ENCODE data around the gene CYFIP1.
A peak's percentile ranks its signal among the peaks of the same experiment; 100 is the strongest.

Gene CYFIP1

DNA sequence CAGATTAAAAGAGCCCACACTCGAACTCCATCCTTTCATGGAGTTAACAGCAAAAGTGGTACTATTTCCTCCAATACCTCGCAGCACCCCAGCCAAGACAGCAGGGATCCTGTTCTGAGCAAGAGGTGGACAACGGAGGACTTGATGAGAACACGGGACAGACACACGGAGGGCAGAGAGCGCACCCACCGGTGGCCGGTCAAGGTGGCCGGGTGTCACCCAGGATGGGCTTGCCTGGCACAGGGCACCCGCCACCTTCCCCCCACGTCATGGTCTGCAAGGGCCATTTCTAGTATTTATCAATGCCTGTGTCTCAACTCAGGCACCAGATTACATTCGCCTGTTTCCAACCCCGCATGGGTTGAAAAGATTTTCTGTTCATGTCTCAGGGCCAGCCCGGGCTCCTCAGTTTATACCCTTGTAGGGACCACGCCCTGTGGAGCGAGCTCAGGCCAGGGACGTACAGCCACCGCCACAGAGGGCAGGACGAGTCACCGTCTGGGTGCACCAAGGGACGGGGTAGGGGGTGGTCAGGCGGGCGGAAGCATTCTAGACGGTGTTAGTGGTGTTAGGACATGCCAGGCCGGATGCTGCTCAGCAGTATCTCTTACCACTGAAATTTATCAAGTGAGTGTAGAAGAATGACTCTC is 64.2 kb downstream of the CYFIP1 start:
- DNase-seq: no peak

DNA sequence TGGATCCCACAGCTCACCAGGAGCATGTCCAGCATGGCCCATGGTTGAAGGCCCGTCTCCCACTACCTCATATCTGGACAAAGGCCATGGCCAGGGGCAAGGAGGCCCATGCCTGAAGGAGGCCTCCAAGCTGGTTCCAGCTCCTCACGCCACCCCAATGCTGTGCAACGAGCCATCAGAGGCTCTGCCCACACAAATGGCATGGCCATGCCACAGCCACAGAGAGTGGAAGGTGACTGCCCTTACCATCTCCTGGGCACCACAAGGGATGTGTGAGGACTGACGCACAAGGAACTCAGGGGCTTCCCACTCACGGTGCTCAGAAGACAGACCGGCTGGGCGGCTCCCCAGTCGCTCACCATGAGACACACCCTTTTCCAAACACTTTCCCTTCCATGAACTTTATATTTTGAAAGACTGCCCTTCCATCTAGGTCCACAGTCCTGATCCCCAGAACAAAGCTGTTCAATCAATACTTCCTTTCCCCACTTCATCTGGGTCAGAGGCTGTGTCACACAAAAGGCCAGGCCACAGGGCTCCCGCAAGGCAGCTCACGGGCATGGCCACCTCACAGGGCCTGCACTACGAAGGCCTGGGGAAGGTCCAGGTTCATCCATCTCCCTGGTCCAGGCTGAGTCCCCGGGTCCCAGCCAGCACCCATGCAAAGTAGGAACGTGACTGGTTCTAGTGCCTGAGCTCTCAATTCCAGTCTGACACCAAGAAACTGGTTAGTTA is 66.4 kb downstream of the CYFIP1 start:
- no peak for DNase-seq

GRCh38 chr15:22912256-22912655 is 67.9 kb downstream of the CYFIP1 start:
- DNase-seq: no peak

DNA sequence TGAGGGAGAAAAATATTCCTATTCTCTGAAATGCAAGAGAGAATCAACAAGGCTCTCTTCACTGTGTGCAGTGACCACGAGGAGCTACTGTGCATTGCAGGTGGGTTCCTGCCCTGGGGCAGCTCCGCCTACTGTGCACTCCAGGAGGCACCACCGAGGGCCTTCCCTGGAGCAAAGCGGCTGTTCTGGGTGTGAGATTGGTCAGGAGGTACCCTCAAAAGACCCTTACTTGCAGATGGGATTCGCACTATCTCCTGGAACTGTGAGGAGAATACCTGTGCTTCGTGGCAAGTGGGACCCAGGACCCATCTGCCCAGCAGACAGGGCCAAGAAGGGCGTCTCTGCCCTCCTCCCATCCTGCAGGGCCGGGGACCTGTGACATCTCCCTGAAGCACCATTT is 68.9 kb downstream of the CYFIP1 start:
- no peak for DNase-seq

GRCh38 chr15:22908830-22909229 is 71.3 kb downstream of the CYFIP1 start:
- DNase-seq: no peak

DNA sequence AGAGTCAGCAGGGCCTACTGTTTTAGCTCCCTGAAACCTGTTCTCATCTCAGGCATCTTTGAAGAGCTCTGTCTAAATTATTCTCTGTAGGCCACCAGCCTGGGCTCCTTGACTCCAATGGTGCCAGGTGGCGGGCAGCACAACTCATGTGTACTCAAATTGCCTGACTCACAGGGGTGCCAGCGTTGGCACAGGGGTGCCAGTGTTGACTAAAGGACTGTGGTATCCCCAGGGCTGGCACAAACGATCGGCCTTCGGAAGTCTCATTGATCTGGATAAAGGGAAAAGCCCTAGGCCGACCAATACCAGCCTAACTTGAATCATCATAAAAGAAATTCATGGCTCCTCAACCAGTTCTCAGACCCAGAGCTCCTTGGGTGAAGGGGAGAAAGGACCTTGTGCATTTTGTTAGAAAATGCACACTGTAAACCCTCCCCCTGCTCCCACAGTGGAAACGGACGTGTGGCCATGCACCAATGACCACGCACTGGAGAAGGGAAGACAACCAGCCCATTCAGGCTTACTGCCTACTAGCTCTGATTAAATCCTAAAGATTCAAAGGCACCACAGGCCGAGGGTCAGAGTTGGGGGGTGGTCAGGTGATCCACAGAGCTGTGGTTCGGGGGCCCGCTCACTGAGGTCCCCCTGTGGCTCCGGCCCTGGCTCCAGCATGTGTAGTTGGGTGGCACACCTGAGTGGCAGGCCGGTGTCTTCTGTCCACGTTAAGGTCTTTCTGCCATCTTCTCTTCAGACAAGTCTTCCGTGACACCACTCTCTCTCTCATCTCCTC is 72.8 kb downstream of the CYFIP1 start:
- no peak for DNase-seq

DNA sequence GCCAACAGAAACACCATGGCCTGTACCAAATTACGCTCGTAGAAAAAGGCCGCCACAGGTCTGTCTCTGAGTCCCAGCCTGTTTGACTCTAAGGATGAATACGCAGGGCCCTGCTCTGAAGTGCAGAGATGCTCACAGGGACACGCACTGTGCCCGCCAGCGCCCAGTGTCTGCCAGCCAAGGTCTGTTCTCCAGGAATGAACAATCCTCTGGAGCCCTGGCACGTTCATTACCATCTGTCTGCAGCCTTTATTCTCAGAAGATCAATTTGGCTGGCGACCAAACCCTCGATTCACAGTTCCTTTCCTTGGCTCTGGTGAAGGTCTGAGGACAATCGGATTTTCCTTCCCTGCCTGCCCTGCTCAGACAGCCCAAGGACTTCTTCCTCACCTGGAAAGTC is 75.4 kb downstream of the CYFIP1 start:
- DNase-seq: peak in 1 of 3 experiments; percentile 56

GRCh38 chr15:22903961-22904534 is 76.1 kb downstream of the CYFIP1 start:
- DNase-seq: peak; percentile 66 to 95 (median 85)

GRCh38 chr15:22903427-22903826 is 76.7 kb downstream of the CYFIP1 start:
- DNase-seq: no peak

DNA sequence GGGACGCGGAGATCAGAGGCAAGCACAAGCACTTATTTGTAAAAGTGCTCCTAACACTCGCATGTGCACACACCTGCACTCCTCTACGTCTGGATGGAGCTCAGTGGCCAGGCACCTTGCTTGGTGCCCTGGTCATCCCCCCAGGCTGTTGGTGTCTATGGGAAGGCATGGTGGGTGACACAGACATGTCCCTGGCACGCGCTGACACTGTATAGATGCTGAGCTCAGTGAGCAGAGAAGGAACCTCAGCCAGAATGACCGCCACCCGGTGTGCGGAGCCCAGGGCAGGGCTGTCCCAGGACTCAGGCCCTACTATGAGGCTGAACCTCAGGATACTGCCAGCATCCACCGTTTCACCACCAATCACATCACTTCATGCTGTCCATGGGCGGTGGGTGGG is 77.2 kb downstream of the CYFIP1 start:
- no peak for DNase-seq

DNA sequence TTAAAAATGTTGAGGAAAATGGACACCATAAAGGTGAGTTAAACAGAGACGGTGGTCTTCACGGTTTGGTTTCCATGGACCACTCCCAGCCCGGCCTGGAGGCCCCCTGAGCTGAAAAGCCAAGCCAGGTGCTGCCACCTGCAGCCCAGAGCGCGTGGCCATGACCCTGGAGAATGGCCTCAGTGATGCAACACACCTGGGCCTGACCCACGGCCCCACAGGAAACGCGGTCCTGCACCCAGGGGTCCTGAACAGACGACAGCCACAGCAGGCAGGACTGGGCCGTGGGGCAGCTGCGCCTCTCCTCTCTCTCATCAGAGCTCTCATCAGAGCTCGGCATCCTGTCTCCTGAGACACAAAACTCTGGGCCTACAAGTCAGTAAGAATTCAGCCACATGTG is 77.6 kb downstream of the CYFIP1 start:
- DNase-seq: no peak

DNA sequence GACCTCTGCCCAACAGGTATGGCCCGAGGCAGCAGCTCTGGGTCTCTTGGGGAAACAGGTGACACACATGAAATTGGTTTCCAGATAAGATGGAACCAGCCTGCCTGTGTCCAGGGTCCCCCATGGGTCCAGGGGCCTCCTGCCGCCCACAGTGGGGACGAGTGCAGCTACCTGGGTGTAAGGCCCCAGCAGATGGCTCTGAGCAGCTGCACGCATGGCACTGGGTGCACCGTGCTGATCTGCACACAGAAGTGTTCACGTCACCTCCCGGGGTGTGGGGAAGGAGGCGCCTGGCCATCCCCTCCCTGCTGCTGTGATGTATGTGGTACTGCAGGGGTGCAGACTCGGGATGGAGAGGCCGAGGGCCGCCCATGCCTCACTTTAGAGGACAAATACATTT is 78.1 kb downstream of the CYFIP1 start:
- no peak for DNase-seq

DNA sequence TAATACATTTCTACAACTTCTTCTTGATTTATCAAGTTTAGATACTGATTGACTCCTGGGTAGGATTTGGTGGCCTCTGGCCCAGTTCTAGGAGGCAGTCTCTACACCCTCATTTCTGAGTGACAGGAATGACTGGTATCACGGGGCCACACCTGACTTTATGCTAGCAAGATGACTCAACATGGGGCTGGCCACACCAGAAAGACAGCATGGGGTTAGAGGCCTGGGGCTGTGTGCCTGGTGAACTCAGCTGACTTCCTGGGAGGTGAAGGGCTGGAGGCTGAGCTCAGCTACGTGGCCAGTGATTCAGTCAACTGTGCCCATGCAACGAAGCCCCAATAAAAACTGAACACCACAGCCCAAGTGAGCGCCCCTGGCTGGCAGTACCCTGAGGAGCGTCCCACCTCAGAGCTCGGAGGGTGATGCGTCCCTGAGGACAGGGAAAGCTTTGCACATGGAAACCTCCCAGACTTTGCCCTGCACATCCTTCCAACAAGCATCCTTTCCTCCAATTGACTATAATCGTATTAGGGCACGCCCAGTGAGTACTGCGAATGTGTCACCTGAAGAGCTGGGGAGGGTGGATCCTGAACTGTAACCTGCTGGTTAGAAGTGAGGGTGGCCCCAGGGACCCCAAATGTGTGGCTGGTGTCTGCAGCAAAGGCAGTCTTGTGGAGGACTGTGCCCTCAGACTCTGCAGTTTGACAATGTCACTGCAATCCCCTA is 84.5 kb downstream of the CYFIP1 start:
- peak in 1 of 3 experiments; percentile 10 for DNase-seq

GRCh38 chr15:22893881-22894280 is 86.3 kb downstream of the CYFIP1 start:
- no peak for DNase-seq

- no peak for DNase-seq
These were observed 87.1 kb downstream of the CYFIP1 start for GRCh38 chr15:22893081-22893480.

GRCh38 chr15:22892333-22892732 is 87.8 kb downstream of the CYFIP1 start:
- no peak for DNase-seq

- DNase-seq: no peak
These were observed 88.5 kb downstream of the CYFIP1 start for GRCh38 chr15:22891426-22892210.

DNA sequence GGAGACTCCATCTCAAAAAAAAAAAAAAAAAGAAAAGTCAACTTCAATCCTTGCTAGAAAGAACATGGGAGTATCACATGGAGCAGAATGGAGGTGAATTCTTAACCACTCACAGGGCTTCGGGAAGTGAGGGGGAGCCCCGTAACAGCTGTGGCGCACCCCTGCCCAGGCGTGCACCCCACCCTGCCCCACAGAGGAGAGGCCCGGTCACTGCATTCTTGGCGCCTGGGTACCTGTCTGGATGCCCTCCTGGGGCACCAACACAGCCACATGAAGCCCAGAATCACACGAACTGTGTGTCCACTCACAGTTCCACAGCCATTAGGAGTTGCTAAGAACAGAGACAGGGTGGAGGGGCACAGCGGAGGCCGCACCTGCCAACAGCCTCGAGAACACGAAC is 89.9 kb downstream of the CYFIP1 start:
- DNase-seq: no peak

- no peak for DNase-seq
These were observed 90.9 kb downstream of the CYFIP1 start for GRCh38 chr15:22889146-22889818.

DNA sequence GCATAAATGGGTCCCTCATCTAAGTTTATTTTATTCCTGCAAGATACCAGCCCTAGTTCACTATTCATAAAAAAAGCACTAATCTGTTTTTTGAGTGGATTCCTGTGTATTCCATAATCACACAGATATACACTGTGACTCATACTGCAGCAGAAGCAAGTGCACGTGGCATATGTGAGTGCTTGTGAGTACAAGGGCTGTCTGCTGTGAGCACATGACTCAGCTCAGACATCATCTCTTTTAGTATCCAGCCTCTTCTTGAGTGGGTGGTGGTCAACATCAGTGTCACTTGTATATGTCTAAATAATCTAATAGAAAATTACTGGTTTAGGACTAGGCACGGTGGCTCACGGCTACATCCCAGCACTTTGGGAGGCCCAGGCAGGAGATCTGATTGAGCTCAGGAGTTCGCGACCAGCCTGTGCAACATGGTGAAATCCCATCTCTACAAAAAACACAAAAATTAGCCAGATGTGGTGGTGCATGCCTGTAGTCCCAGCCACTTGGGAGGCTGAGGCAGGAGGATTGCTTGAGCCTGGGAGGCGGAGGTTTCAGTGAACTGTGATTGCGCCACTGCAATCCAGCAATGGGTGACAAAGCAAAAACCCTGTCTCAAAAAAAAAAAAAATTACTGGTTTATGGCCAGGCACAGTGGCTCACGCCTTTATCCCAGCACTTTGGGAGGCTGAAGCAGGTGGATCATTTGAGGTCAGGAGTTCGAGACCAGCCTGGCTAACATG is 91.9 kb downstream of the CYFIP1 start:
- no peak for DNase-seq

All from NCI-H1417 (cell line).